ENCODE results near the gene MATK.

- TF ChIP-seq, protein P1, sequence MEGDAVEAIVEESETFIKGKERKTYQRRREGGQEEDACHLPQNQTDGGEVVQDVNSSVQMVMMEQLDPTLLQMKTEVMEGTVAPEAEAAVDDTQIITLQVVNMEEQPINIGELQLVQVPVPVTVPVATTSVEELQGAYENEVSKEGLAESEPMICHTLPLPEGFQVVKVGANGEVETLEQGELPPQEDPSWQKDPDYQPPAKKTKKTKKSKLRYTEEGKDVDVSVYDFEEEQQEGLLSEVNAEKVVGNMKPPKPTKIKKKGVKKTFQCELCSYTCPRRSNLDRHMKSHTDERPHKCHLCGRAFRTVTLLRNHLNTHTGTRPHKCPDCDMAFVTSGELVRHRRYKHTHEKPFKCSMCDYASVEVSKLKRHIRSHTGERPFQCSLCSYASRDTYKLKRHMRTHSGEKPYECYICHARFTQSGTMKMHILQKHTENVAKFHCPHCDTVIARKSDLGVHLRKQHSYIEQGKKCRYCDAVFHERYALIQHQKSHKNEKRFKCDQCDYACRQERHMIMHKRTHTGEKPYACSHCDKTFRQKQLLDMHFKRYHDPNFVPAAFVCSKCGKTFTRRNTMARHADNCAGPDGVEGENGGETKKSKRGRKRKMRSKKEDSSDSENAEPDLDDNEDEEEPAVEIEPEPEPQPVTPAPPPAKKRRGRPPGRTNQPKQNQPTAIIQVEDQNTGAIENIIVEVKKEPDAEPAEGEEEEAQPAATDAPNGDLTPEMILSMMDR (IDR thresholded peaks at IDR 0.05), result no peak
- TF ChIP-seq ZFX (IDR thresholded peaks at IDR 0.05; ENCODE audit: borderline replicate concordance), result no peak
These were observed 35.0 kb upstream of the MATK start for GRCh38 chr19:3821156-3821555.

Data from 22Rv1 (cell line).